ENCODE results near the gene NSD2. TPM values are rescaled to one million over a fixed set of nuclear protein-coding genes. Genes with fewer than 3 reads are reported as not detected.
"Not testable (repeated sequence)": the region's sequence is repeated elsewhere in the genome, so short reads cannot be mapped to it uniquely, and the experiment has no call there.

Gene NSD2
- total RNA-seq: 41.9 and 49.8 TPM in 2 replicates

GRCh38 chr4:1870578-1871443 is at the start of gene NSD2:
NSD2 (plus strand) TSS chr4:1871393; CDS start chr4:1900655, 29,262 bp downstream.
- DNase-seq (ENCODE audit: extremely low read depth, low read depth, low spot score): no peak

- DNase-seq (ENCODE audit: extremely low read depth, low read depth, low spot score): no peak
Observed at GRCh38 chr4:1821679-1822567, 49.3 kb upstream of the NSD2 start.

- no peak for DNase-seq (ENCODE audit: extremely low read depth, low read depth, low spot score)
Observed at GRCh38 chr4:1822568-1823544, 48.3 kb upstream of the NSD2 start.

GRCh38 chr4:1823545-1823932 is 47.7 kb upstream of the NSD2 start:
- no peak for DNase-seq (ENCODE audit: extremely low read depth, low read depth, low spot score)

- no peak for DNase-seq (ENCODE audit: extremely low read depth, low read depth, low spot score)
Observed at GRCh38 chr4:1824746-1825145, 46.4 kb upstream of the NSD2 start.

- no peak for DNase-seq (ENCODE audit: extremely low read depth, low read depth, low spot score)
Observed at GRCh38 chr4:1825326-1825725, 45.9 kb upstream of the NSD2 start.

GRCh38 chr4:1826531-1827350 is 44.5 kb upstream of the NSD2 start:
- no peak for DNase-seq (ENCODE audit: extremely low read depth, low read depth, low spot score)

GRCh38 chr4:1830234-1830633 is 41.0 kb upstream of the NSD2 start:
- DNase-seq (ENCODE audit: extremely low read depth, low read depth, low spot score): no peak

- no peak for DNase-seq (ENCODE audit: extremely low read depth, low read depth, low spot score)
Observed at GRCh38 chr4:1830642-1831228, 40.5 kb upstream of the NSD2 start.

GRCh38 chr4:1831331-1831730 is 39.9 kb upstream of the NSD2 start:
- no peak for DNase-seq (ENCODE audit: extremely low read depth, low read depth, low spot score)

GRCh38 chr4:1832690-1833089 is 38.5 kb upstream of the NSD2 start:
- no peak for DNase-seq (ENCODE audit: extremely low read depth, low read depth, low spot score)

- no peak for DNase-seq (ENCODE audit: extremely low read depth, low read depth, low spot score)
Observed at GRCh38 chr4:1833307-1834046, 37.7 kb upstream of the NSD2 start.

- DNase-seq (ENCODE audit: extremely low read depth, low read depth, low spot score): no peak
Observed at GRCh38 chr4:1834047-1834775, 37.0 kb upstream of the NSD2 start.

- not testable (repeated sequence) for DNase-seq (ENCODE audit: extremely low read depth, low read depth, low spot score)
Observed at GRCh38 chr4:1835836-1836235, 35.4 kb upstream of the NSD2 start.

- no peak for DNase-seq (ENCODE audit: extremely low read depth, low read depth, low spot score)
Observed at GRCh38 chr4:1836650-1837049, 34.5 kb upstream of the NSD2 start.

- DNase-seq (ENCODE audit: extremely low read depth, low read depth, low spot score): no peak
Observed at GRCh38 chr4:1837069-1837468, 34.1 kb upstream of the NSD2 start.

GRCh38 chr4:1839282-1839681 is 31.9 kb upstream of the NSD2 start:
- DNase-seq (ENCODE audit: extremely low read depth, low read depth, low spot score): no peak
